IgD-negative memory B cell (primary cell): ENCODE data around the gene PIEZO1. TPM values are rescaled to one million over a fixed set of nuclear protein-coding genes. Genes with fewer than 3 reads are reported as not detected.
"Not testable (repeated sequence)": the region's sequence is repeated elsewhere in the genome, so short reads cannot be mapped to it uniquely, and the experiment has no call there.

ENCODE experiments used
- H3K27ac Mint-ChIP-seq, 3 donors: one replicate each; pipeline ENCODE4 v1.8.0; 2020 to 2022; ENCODE audit warnings: mild to moderate bottlenecking in 3 of 3, mixed read lengths in 3 of 3, moderate library complexity in 1 of 3
- H3K27me3 Mint-ChIP-seq: one replicate; pipeline ENCODE4 v1.8.0; 2021; ENCODE audit warnings: mixed read lengths
- H3K36me3 Mint-ChIP-seq: one replicate; pipeline ENCODE4 v1.8.0; 2020; ENCODE audit warnings: mild to moderate bottlenecking, mixed read lengths
- H3K4me1 Mint-ChIP-seq, 3 donors: one replicate each; pipeline ENCODE4 v1.8.0; 2020 to 2022; ENCODE audit warnings: mixed read lengths in 3 of 3, mild to moderate bottlenecking in 1 of 3
- H3K4me3 Mint-ChIP-seq, 4 donors: one replicate each; pipeline ENCODE4 v1.8.0; 2020 to 2022; ENCODE audit warnings: mild to moderate bottlenecking in 4 of 4, mixed read lengths in 4 of 4, moderate library complexity in 3 of 4
- H3K9me3 Mint-ChIP-seq, 3 donors: one replicate each; pipeline ENCODE4 v1.8.0; 2020 to 2021; ENCODE audit warnings: mixed read lengths in 3 of 3, mild to moderate bottlenecking in 1 of 3
- polyA plus RNA-seq: library from polyadenylated mRNA; unstranded; fragments of 300-500 nt; fragmentation: Illumina TruSeq; gene quantifications from one replicate; pipeline ENCODE4 v1.2.3, GENCODE V29; 2021

PIEZO1 gene, protein sequence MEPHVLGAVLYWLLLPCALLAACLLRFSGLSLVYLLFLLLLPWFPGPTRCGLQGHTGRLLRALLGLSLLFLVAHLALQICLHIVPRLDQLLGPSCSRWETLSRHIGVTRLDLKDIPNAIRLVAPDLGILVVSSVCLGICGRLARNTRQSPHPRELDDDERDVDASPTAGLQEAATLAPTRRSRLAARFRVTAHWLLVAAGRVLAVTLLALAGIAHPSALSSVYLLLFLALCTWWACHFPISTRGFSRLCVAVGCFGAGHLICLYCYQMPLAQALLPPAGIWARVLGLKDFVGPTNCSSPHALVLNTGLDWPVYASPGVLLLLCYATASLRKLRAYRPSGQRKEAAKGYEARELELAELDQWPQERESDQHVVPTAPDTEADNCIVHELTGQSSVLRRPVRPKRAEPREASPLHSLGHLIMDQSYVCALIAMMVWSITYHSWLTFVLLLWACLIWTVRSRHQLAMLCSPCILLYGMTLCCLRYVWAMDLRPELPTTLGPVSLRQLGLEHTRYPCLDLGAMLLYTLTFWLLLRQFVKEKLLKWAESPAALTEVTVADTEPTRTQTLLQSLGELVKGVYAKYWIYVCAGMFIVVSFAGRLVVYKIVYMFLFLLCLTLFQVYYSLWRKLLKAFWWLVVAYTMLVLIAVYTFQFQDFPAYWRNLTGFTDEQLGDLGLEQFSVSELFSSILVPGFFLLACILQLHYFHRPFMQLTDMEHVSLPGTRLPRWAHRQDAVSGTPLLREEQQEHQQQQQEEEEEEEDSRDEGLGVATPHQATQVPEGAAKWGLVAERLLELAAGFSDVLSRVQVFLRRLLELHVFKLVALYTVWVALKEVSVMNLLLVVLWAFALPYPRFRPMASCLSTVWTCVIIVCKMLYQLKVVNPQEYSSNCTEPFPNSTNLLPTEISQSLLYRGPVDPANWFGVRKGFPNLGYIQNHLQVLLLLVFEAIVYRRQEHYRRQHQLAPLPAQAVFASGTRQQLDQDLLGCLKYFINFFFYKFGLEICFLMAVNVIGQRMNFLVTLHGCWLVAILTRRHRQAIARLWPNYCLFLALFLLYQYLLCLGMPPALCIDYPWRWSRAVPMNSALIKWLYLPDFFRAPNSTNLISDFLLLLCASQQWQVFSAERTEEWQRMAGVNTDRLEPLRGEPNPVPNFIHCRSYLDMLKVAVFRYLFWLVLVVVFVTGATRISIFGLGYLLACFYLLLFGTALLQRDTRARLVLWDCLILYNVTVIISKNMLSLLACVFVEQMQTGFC (N-terminal part only)
- 33.4 TPM for polyA plus RNA-seq

- no peaks in the 10 kb centered on the region for H3K36me3 Mint-ChIP-seq
- H3K4me3 Mint-ChIP-seq = peak within 1 kb of the TSS; percentile 88 to 94 (median 91)
Measured at GRCh38 chr16:88785106-88785924, at the start of gene PIEZO1. PIEZO1 (minus strand) TSS chr16:88785220; CDS start chr16:88784964, 256 bp downstream.

GRCh38 chr16:88834670-88835069 lies 49.6 kb upstream of the PIEZO1 start:
- H3K9me3 Mint-ChIP-seq = no peaks in the 10 kb centered on the region
- H3K4me1 Mint-ChIP-seq = no peaks in the 10 kb centered on the region
- no peak overlapping the region for H3K4me3 Mint-ChIP-seq
- H3K36me3 Mint-ChIP-seq = peaks cover 1% of the 10 kb centered on the region
- H3K27me3 Mint-ChIP-seq = peaks cover 2% of the 10 kb centered on the region
- H3K27ac Mint-ChIP-seq = no peak overlapping the region

More at GRCh38 chr16:88785106-88785924, at the start of gene PIEZO1:
- H3K9me3 Mint-ChIP-seq = no peaks in the 10 kb centered on the region
- H3K27me3 Mint-ChIP-seq = no peaks in the 10 kb centered on the region
- H3K4me1 Mint-ChIP-seq = peaks cover 39 to 41% (median 40%) of the 10 kb centered on the region in 3 donors
- H3K27ac Mint-ChIP-seq = peak within 1 kb of the TSS in 2 of 3 donors; percentile 93 to 94

- Mint-ChIP-seq H3K9me3 (no peaks in the 10 kb centered on the region), H3K36me3 (no peaks in the 10 kb centered on the region), H3K4me3 (no peak overlapping the region), H3K27ac (no peak overlapping the region), H3K4me1 (no peaks in the 10 kb centered on the region), H3K27me3 (peaks cover 2% of the 10 kb centered on the region)
Measured at GRCh38 chr16:88833086-88833485, 48.1 kb upstream of the PIEZO1 start.

GRCh38 chr16:88831838-88832237 lies 46.8 kb upstream of the PIEZO1 start:
- Mint-ChIP-seq H3K27ac (no peak overlapping the region), H3K4me3 (no peak overlapping the region), H3K27me3 (peaks cover 2% of the 10 kb centered on the region), H3K9me3 (no peaks in the 10 kb centered on the region), H3K4me1 (no peaks in the 10 kb centered on the region), H3K36me3 (no peaks in the 10 kb centered on the region)

GRCh38 chr16:88830783-88831182 lies 45.8 kb upstream of the PIEZO1 start:
- Mint-ChIP-seq H3K4me1 (no peaks in the 10 kb centered on the region), H3K27ac (peak overlapping the region in 1 of 3 donors; percentile 77), H3K36me3 (no peaks in the 10 kb centered on the region), H3K9me3 (no peaks in the 10 kb centered on the region), H3K27me3 (peaks cover 2% of the 10 kb centered on the region), H3K4me3 (no peak overlapping the region)

- H3K27ac Mint-ChIP-seq = peak overlapping the region in 1 of 3 donors; percentile 77
- H3K36me3 Mint-ChIP-seq = no peaks in the 10 kb centered on the region
- H3K27me3 Mint-ChIP-seq = no peaks in the 10 kb centered on the region
- no peaks in the 10 kb centered on the region for H3K9me3 Mint-ChIP-seq
- no peaks in the 10 kb centered on the region for H3K4me1 Mint-ChIP-seq
- H3K4me3 Mint-ChIP-seq = no peak overlapping the region
Measured at GRCh38 chr16:88830258-88830657, 45.2 kb upstream of the PIEZO1 start.

DNA sequence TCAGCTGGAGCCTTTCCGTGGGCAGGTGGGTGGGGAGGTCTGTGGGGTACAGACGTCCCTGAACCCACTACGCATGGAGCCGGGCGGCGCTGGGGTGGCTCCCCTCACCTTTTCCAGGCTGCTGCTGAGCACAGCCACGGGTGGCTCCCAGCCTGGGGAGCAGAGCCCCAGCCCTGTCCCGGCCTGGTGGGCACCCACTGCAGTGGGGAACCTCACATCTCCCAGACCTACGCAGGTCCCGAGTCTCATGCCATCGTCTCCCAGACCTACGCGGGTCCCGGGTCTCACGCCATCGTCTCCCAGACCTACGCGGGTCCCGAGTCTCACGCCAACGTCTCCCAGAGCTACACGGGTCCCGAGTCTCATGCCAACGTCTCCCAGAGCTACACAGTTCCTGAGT lies 43.7 kb upstream of the PIEZO1 start:
- H3K4me1 Mint-ChIP-seq = no peaks in the 10 kb centered on the region
- no peaks in the 10 kb centered on the region for H3K9me3 Mint-ChIP-seq
- no peak overlapping the region for H3K4me3 Mint-ChIP-seq
- H3K27ac Mint-ChIP-seq = no peak overlapping the region
- H3K27me3 Mint-ChIP-seq = no peaks in the 10 kb centered on the region
- H3K36me3 Mint-ChIP-seq = no peaks in the 10 kb centered on the region

- no peak overlapping the region for H3K4me3 Mint-ChIP-seq
- H3K9me3 Mint-ChIP-seq = no peaks in the 10 kb centered on the region
- H3K4me1 Mint-ChIP-seq = no peaks in the 10 kb centered on the region
- H3K27me3 Mint-ChIP-seq = no peaks in the 10 kb centered on the region
- no peak overlapping the region for H3K27ac Mint-ChIP-seq
- no peaks in the 10 kb centered on the region for H3K36me3 Mint-ChIP-seq
Measured at GRCh38 chr16:88827727-88828126, 42.7 kb upstream of the PIEZO1 start.

DNA sequence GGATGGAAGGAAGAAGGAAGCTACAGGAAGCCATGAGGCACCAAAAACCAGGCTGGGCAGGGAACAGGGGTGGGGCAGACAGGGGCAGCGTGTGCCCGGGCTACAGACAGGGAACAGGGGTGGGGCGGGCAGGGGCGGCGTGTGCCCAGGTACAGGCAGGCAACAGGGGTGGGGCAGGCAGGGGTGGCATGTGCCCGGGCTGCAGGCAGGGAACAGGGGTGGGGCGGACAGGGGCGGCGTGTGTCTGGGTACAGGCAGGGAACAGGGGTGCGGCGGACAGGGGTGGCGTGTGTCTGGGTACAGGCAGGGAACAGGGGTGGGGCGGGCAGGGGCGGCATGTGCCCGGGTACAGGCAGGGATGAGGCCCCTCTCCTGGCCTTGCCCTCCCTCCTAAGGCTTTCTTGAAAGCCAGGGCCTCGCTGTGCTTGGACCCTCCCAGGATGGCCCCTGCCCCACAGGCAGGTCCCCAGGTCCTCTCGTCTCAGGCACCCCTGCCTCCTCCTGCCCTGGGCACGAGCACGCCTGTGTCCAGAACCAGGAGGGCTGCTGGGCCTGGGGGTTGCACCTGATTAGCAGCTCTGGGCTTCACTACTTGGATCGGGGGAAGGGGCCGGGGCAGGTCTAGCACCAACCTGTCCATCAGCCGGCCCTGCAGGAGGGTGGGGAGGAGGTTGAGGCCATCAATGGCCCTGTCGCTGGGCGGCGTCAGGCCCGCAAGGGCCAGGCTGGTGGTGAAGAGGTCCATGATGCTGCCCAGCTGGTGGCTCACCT lies 41.2 kb upstream of the PIEZO1 start:
- no peak overlapping the region for H3K4me3 Mint-ChIP-seq
- no peaks in the 10 kb centered on the region for H3K27me3 Mint-ChIP-seq
- H3K4me1 Mint-ChIP-seq = no peaks in the 10 kb centered on the region
- H3K36me3 Mint-ChIP-seq = no peaks in the 10 kb centered on the region
- H3K9me3 Mint-ChIP-seq = no peaks in the 10 kb centered on the region
- no peak overlapping the region for H3K27ac Mint-ChIP-seq

GRCh38 chr16:88825146-88825545 lies 40.1 kb upstream of the PIEZO1 start:
- no peak overlapping the region for H3K27ac Mint-ChIP-seq
- no peaks in the 10 kb centered on the region for H3K4me1 Mint-ChIP-seq
- H3K27me3 Mint-ChIP-seq = no peaks in the 10 kb centered on the region
- H3K9me3 Mint-ChIP-seq = no peaks in the 10 kb centered on the region
- no peaks in the 10 kb centered on the region for H3K36me3 Mint-ChIP-seq
- no peak overlapping the region for H3K4me3 Mint-ChIP-seq

DNA sequence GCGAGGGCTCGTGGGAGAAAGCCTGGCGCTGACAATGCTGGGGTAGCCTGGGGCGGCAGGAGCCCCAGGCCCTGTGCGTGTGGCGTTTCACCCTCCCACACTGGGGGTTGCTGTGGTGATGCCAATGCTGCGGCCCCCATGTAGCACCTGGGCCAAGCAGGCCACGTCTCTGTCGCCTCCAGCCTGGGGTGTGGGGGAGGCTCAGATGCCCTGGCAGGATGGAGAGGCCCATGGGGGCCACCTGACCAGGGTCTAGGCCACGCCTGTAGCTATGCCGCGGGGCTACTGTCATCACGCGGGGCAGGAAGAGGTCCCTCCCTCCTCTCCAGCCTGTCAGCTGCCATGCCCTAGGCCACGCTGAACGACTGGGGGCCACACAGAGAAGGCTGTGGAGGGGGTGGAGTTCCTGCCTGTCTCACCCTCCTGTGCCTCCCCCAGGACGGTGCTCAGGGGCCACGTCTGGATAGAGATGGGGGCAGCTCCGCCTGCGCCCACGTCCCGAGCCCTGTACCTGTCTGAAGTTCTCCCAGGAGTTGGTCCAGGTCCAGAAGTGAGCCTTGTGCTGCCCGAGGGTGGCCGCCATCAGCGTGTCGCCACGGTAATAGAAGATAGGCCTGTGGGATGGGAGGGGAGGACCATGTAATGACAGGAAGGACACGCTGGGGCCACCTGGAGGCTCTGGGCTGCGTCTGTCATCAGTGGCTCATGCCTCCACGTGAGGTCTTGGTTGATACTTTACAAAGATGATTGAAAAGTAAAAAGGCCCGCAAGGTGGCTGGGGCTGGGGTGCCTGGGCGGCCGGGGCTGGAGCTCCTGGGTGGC lies 39.4 kb upstream of the PIEZO1 start:
- no peaks in the 10 kb centered on the region for H3K4me1 Mint-ChIP-seq
- H3K9me3 Mint-ChIP-seq = no peaks in the 10 kb centered on the region
- no peak overlapping the region for H3K27ac Mint-ChIP-seq
- no peaks in the 10 kb centered on the region for H3K36me3 Mint-ChIP-seq
- H3K4me3 Mint-ChIP-seq = no peak overlapping the region
- H3K27me3 Mint-ChIP-seq = no peaks in the 10 kb centered on the region

DNA sequence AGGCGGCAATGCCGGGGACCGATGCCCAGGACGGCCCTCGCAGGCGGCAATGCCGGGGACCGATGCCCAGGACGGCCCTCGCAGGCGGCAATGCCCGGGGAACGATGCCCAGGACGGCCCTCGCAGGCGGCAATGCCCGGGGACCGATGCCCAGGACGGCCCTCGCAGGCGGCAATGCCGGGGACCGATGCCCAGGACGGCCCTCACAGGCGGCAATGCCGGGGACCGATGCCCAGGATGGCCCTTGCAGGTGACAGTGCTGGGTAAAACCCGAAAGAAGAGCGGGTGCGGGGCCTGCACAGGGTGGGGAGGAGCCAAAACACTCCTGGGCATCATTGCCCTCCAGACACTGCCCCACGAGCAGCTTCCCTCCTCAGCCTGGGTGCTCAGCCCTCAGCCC lies 38.6 kb upstream of the PIEZO1 start:
- H3K4me1 Mint-ChIP-seq, H3K36me3 Mint-ChIP-seq, H3K9me3 Mint-ChIP-seq, H3K27ac Mint-ChIP-seq, H3K4me3 Mint-ChIP-seq, H3K27me3 Mint-ChIP-seq: not testable (repeated sequence)
